CD14-positive monocyte (primary cell): ENCODE measurements around the gene UVRAG. TPM values are rescaled to one million over a fixed set of nuclear protein-coding genes. Genes with fewer than 3 reads are reported as not detected.
A peak's percentile ranks its signal among the peaks of the same experiment; 100 is the strongest.

Source experiments
- DNase-seq, 3 donors: peaks; one replicate each; pipeline ENCODE4 v3.0.0-alpha.2; 2011 to 2022
- H2AFZ ChIP-seq: 2 replicates; pipeline ENCODE4 v1.6.0; 2012; ENCODE audit warnings: mild to moderate bottlenecking, low read depth, low read length, inconsistent platforms; ENCODE audit not compliant: insufficient read depth, poor library complexity, severe bottlenecking
- H3K27ac ChIP-seq, 2 donors: 1 replicate in 1 of 2; 2 replicates in 1 of 2; pipeline ENCODE4 v1.5.1; 2012 to 2013; ENCODE audit warnings: low read length in 2 of 2, control low read depth in 1 of 2, inconsistent platforms in 1 of 2, low read depth in 1 of 2, mild to moderate bottlenecking in 1 of 2
- H3K27me3 ChIP-seq, 2 donors: one replicate each; pipeline versions ENCODE4 v1.6.0 to v1.6.1; 2011 to 2013; ENCODE audit warnings: low read length in 2 of 2; ENCODE audit not compliant: control insufficient read depth in 2 of 2, insufficient read depth in 2 of 2
- H3K36me3 ChIP-seq, 2 donors: replicated peaks in 1 of 2; 1 replicate in 1 of 2; 2 replicates in 1 of 2; pipeline versions ENCODE4 v1.5.1 to v1.6.1; 2012 to 2013; ENCODE audit warnings: low read length in 2 of 2, control low read depth in 1 of 2, inconsistent platforms in 1 of 2, mild to moderate bottlenecking in 1 of 2; ENCODE audit not compliant: insufficient read depth in 2 of 2, control insufficient read depth in 1 of 2
- H3K4me1 ChIP-seq, 2 donors: 1 replicate in 1 of 2; 2 replicates in 1 of 2; pipeline versions ENCODE4 v1.5.1 to v1.6.1; 2012 to 2013; ENCODE audit warnings: low read length in 2 of 2, control low read depth in 1 of 2, inconsistent platforms in 1 of 2, mild to moderate bottlenecking in 1 of 2, moderate library complexity in 1 of 2; ENCODE audit not compliant: insufficient read depth in 2 of 2, control insufficient read depth in 1 of 2
- H3K4me2 ChIP-seq: replicated peaks from 2 replicates; pipeline ENCODE3; 2012; ENCODE audit warnings: low read length, moderate library complexity, mild to moderate bottlenecking; ENCODE audit not compliant: poor library complexity, severe bottlenecking; ENCODE audit errors: extremely low read depth
- H3K4me3 ChIP-seq, 3 experiments: fragments of 200-600 bp in 1 of 3; sonication (generic) in 1 of 3; replicated peaks in 1 of 3; 1 replicate in 2 of 3; 2 replicates in 1 of 3; pipeline ENCODE4 v1.5.1; 2011 to 2013; ENCODE audit warnings: low read length in 3 of 3, mild to moderate bottlenecking in 3 of 3, control low read depth in 2 of 3, low read depth in 2 of 3, inconsistent platforms in 1 of 3, moderate library complexity in 1 of 3
- H3K79me2 ChIP-seq: 2 replicates; pipeline ENCODE4 v1.6.0; 2012; ENCODE audit warnings: mild to moderate bottlenecking, control low read depth, inconsistent platforms, low read length, moderate library complexity; ENCODE audit not compliant: insufficient read depth
- H3K9ac ChIP-seq: 2 replicates; pipeline ENCODE4 v1.6.0; 2017; ENCODE audit warnings: low read length, mild to moderate bottlenecking; ENCODE audit not compliant: insufficient read depth, poor library complexity, severe bottlenecking
- H3K9me3 ChIP-seq, 2 donors: replicated peaks in 1 of 2; 1 replicate in 1 of 2; 2 replicates in 1 of 2; pipeline versions ENCODE4 v1.5.1 to v1.6.1; 2012 to 2013; ENCODE audit warnings: low read length in 2 of 2, control low read depth in 1 of 2; ENCODE audit not compliant: control insufficient read depth in 1 of 2, insufficient read depth in 1 of 2
- H4K20me1 ChIP-seq: 2 replicates; pipeline ENCODE4 v1.6.0; 2012; ENCODE audit warnings: mild to moderate bottlenecking, low read length, control low read depth, moderate library complexity; ENCODE audit not compliant: insufficient read depth
- H3K27ac Mint-ChIP-seq, 7 donors: one replicate each; pipeline ENCODE4 v1.8.0; 2020; ENCODE audit warnings: mild to moderate bottlenecking in 7 of 7, mixed read lengths in 7 of 7, moderate library complexity in 6 of 7, inconsistent platforms in 2 of 7
- H3K27me3 Mint-ChIP-seq, 3 donors: one replicate each; pipeline ENCODE4 v1.8.0; 2021 to 2022; ENCODE audit warnings: low read depth in 3 of 3, mild to moderate bottlenecking in 3 of 3, mixed read lengths in 3 of 3, moderate library complexity in 3 of 3, inconsistent platforms in 1 of 3
- H3K36me3 Mint-ChIP-seq, 2 donors: one replicate each; pipeline ENCODE4 v1.8.0; 2020; ENCODE audit warnings: mixed read lengths in 2 of 2, inconsistent platforms in 1 of 2, mild to moderate bottlenecking in 1 of 2
- H3K4me1 Mint-ChIP-seq: one replicate; pipeline ENCODE4 v1.8.0; 2020; ENCODE audit warnings: mild to moderate bottlenecking, mixed read lengths
- H3K4me3 Mint-ChIP-seq, 2 donors: one replicate each; pipeline ENCODE4 v1.8.0; 2020; ENCODE audit warnings: mild to moderate bottlenecking in 2 of 2, mixed read lengths in 2 of 2, moderate library complexity in 1 of 2
- H3K9me3 Mint-ChIP-seq, 7 donors: one replicate each; pipeline ENCODE4 v1.8.0; 2020 to 2022; ENCODE audit warnings: mixed read lengths in 7 of 7, mild to moderate bottlenecking in 6 of 7, moderate library complexity in 6 of 7, inconsistent platforms in 2 of 7
- WGBS: methylation state at CpG from one replicate; pipeline ENCODE4 v1.1.5; 2013; ENCODE audit warnings: missing lambda C conversion rate; ENCODE audit not compliant: insufficient coverage; 5-methylcytosine and 5-hydroxymethylcytosine counted together
- intact Hi-C, 2 donors: fragments of 100-400 bp; cut with micrococcal nuclease; formaldehyde crosslinking; loops; one replicate each; pipeline versions ENCODE4 v1.15.0 to v1.15.1; 2023
- polyA plus RNA-seq, 3 donors: library from polyadenylated mRNA; depleted of rRNA in 1 of 3; unstranded in 2 of 3; stranded (reverse) in 1 of 3; fragments of 300-500 nt in 2 of 3; fragments of >200 nt in 1 of 3; fragmentation: Illumina TruSeq in 2 of 3; gene quantifications; 1 replicate in 2 of 3; 2 replicates in 1 of 3; pipeline ENCODE4 v1.2.3, GENCODE V29; 2012 to 2021
- TF ChIP-seq, protein P1 (sequence below): fragments of 200-600 bp; IDR thresholded peaks from one replicate; pipeline ENCODE4 v1.8.0; 2022; ENCODE audit warnings: antibody characterized with exemption, mild to moderate bottlenecking

Gene UVRAG
- polyA plus RNA-seq, 3 donors: 13.7 to 20.5 (median 20.0) TPM

DNA sequence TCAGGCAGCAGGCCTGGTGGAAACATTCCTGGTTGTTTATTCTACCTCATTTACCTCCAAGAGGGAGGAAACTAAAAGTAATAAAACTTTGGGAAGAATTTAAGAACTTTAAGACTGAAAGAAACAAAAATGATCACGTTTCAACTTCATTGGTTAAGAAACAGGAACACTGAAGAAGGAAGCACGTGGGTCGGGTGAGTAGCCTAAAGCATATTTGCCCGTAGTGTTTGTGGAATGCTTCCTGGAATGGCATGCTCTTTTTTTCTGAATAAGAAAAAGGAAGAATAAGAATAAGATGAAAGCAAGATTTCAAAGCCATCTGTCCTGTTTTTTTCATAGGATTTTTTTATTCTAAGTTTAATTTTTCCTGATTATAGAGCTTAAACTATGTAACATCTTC lies 308.2 kb downstream of the UVRAG start:
- peak; percentile 21 to 47 (median 25) for DNase-seq
- Histone ChIP-seq H3K36me3 (peaks cover 6 to 23% of the 10 kb centered on the region in 2 donors), H3K4me1 (peaks cover 39 to 45% of the 10 kb centered on the region in 2 donors), H3K27me3 (no peaks in the 10 kb centered on the region), H3K4me3 (peak overlapping the region in 1 of 3 experiments; percentile 6), H4K20me1 (peaks cover 35% of the 10 kb centered on the region), H3K9ac (no peak overlapping the region), H3K27ac (peak overlapping the region in 1 of 2 donors; percentile 45), H3K79me2 (peaks cover 7% of the 10 kb centered on the region), H3K9me3 (no peaks in the 10 kb centered on the region), H2AFZ (no peak overlapping the region), H3K4me2 (peak overlapping the region; percentile 18)
- H3K4me1 Mint-ChIP-seq: peaks cover 23% of the 10 kb centered on the region
- intact Hi-C loops: no loop called here
- 0% methylated on average over 3 of the region's 4 CpGs for WGBS
- TF ChIP-seq, protein P1, sequence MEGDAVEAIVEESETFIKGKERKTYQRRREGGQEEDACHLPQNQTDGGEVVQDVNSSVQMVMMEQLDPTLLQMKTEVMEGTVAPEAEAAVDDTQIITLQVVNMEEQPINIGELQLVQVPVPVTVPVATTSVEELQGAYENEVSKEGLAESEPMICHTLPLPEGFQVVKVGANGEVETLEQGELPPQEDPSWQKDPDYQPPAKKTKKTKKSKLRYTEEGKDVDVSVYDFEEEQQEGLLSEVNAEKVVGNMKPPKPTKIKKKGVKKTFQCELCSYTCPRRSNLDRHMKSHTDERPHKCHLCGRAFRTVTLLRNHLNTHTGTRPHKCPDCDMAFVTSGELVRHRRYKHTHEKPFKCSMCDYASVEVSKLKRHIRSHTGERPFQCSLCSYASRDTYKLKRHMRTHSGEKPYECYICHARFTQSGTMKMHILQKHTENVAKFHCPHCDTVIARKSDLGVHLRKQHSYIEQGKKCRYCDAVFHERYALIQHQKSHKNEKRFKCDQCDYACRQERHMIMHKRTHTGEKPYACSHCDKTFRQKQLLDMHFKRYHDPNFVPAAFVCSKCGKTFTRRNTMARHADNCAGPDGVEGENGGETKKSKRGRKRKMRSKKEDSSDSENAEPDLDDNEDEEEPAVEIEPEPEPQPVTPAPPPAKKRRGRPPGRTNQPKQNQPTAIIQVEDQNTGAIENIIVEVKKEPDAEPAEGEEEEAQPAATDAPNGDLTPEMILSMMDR: no peak
- H3K9me3 Mint-ChIP-seq: no peaks in the 10 kb centered on the region
- H3K27me3 Mint-ChIP-seq: peaks cover 0 to 2% (median 0%) of the 10 kb centered on the region in 3 donors
- H3K36me3 Mint-ChIP-seq: peaks cover 13 to 20% of the 10 kb centered on the region in 2 donors
- peak overlapping the region; percentile 5 to 89 (median 50) for H3K27ac Mint-ChIP-seq
- no peak overlapping the region for H3K4me3 Mint-ChIP-seq

DNA sequence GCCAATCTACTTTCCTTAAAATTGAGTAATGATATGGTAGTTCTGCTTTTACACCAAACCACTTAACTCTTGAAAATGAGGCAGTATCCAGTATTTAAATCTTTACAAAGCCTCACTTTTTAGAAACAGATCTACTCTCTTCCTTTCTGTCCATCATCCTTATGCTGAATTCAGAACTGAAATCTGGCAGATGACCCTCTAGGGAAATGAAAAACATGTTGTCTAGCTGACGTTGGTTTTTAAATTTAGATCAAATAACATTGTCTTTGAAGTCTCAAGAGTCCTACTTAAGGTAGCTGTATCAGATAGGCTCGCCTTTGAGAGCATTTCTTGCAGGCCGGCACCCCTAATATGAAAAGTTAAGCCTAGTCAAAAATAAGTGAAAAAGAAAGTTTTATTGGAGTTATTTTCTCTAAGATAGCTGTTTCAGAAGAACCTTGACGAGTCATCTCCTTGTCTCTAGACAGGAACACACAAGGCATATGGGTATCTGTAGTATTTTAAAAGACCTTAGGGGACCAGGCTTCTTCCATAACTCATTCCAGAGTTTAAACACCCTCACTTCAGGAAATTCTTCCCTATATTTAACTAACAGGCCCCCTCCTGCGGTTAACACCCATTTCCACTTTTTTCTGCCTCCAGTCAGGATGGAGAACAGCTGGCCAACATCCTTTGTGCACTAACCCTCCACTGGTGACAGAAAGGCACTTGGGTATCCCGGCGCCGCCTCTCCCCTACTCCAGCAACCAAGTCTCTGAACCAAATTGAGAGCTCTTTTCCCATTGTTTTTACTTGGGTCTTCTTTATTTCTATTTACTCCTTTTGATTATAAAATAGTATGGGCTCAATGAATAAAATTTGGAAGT lies 310.1 kb downstream of the UVRAG start:
- TF ChIP-seq, protein P1: no peak
- H3K27me3 Mint-ChIP-seq: peaks cover 0 to 2% (median 0%) of the 10 kb centered on the region in 3 donors
- 96% methylated on average over 3 of the region's 8 CpGs for WGBS
- intact Hi-C loops: no loop called here
- H3K36me3 Mint-ChIP-seq: peaks cover 16 to 25% of the 10 kb centered on the region in 2 donors
- no peak overlapping the region for H3K9ac ChIP-seq
- no peak overlapping the region for H3K4me3 Mint-ChIP-seq
- H3K4me2 ChIP-seq: no peak overlapping the region
- peak overlapping the region in 2 of 7 donors; percentile 17 to 33 for H3K27ac Mint-ChIP-seq
- H3K9me3 Mint-ChIP-seq: no peaks in the 10 kb centered on the region
- H3K9me3 ChIP-seq: no peaks in the 10 kb centered on the region
- peak in 1 of 3 donors; percentile 18 for DNase-seq
- peaks cover 26 to 28% of the 10 kb centered on the region in 2 donors for H3K4me1 ChIP-seq
- peaks cover 31% of the 10 kb centered on the region for H3K4me1 Mint-ChIP-seq
- no peak overlapping the region for H2AFZ ChIP-seq
- H3K36me3 ChIP-seq: peaks cover 6 to 32% of the 10 kb centered on the region in 2 donors
- no peak overlapping the region for H3K4me3 ChIP-seq
- H4K20me1 ChIP-seq: peaks cover 28% of the 10 kb centered on the region
- H3K27ac ChIP-seq: peak overlapping the region in 1 of 2 donors; percentile 28
- no peaks in the 10 kb centered on the region for H3K27me3 ChIP-seq
- H3K79me2 ChIP-seq: peaks cover 7% of the 10 kb centered on the region
